NCI-H2171 treated with DMSO at 0.1 percent for 48 hours (cell line): Measurements from ENCODE around the gene KREMEN1.
A peak's percentile ranks its signal among the peaks of the same experiment; 100 is the strongest.
"Not testable (repeated sequence)": the region's sequence is repeated elsewhere in the genome, so short reads cannot be mapped to it uniquely, and the experiment has no call there.

Experiments
- DNase-seq: peaks from one replicate; lab custom pipeline; 2025; lab: John Stamatoyannopoulos, UW

Gene KREMEN1

GRCh38 chr22:29108137-29108536 lies 35.3 kb downstream of the KREMEN1 start:
- DNase-seq = no peak

- DNase-seq = no peak
Measured at GRCh38 chr22:29109822-29110221, 37.0 kb downstream of the KREMEN1 start.

DNA sequence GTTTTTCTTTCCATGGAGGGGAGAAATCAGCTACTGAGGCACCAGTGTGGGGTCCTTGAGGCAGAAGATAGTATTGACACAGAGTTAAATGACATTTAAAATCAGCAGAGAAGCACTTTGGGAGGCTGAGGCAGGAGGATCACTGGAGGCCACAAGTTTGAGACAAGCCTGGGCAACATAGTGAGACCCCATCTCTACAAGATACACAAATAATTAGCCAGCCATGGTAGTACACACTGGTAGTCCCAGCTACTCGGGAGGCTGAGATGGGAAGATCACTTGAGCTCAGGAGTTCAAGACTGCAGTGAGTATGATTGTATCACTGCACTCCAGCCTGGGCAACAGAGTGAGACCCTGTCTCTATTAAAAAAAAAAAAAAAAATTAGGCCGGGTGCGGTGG lies 38.1 kb downstream of the KREMEN1 start:
- no peak for DNase-seq

GRCh38 chr22:29112121-29112520 lies 39.3 kb downstream of the KREMEN1 start:
- DNase-seq = peak; percentile 25

GRCh38 chr22:29112681-29113080 lies 39.8 kb downstream of the KREMEN1 start:
- DNase-seq = no peak

GRCh38 chr22:29113319-29113718 lies 40.5 kb downstream of the KREMEN1 start:
- no peak for DNase-seq

DNA sequence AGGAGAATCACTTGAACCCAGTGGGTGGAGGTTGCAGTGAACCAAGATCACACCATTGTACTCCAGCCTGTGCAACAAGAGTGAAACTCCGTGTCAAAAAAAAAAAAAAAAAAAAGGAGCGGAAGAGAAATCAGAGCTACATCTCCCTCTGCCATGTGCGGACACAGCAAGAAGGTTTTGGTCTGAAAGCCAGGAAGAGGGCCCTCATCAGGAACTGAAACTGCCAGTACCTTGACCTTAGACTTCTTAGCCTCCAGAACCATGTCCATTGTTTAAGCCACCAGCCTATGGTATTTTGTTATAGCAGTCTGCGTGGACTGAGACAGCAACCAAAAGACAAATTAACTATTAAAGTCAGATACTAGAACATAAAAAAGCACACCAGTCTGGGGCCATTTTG lies 41.6 kb downstream of the KREMEN1 start:
- DNase-seq = no peak

DNA sequence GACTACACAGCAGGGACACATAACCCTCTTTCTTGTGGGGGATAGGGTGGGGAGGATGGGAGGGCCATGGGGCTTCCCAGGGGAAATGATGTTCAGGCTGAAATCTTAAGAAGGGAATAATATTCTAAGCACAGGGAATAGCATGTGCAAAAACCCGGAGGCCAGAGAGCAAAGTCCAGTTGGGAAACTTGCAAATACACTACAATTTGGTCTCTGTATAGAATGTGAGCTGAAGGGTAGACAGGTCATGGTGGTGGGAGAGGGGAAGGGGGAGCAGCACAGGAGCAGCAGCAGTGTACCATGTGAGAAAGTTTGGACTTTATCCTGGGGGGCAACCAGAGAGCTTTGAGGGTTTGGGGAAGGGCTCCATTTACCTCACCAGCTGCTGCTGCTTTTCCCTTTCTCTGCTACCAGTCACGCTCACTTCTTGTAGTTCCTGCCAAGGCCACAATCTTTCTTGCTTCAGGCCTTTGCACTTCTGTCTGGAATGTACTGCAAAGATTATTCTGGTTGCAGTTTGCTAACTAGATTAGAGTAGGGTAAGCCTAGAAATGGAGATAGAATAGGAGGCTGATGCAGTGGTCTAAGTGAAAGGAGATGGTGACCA lies 43.0 kb downstream of the KREMEN1 start:
- DNase-seq = peak; percentile 48

GRCh38 chr22:29116397-29117123 lies 43.7 kb downstream of the KREMEN1 start:
- no peak for DNase-seq

- DNase-seq = no peak
Measured at GRCh38 chr22:29117799-29118477, 45.1 kb downstream of the KREMEN1 start.

DNA sequence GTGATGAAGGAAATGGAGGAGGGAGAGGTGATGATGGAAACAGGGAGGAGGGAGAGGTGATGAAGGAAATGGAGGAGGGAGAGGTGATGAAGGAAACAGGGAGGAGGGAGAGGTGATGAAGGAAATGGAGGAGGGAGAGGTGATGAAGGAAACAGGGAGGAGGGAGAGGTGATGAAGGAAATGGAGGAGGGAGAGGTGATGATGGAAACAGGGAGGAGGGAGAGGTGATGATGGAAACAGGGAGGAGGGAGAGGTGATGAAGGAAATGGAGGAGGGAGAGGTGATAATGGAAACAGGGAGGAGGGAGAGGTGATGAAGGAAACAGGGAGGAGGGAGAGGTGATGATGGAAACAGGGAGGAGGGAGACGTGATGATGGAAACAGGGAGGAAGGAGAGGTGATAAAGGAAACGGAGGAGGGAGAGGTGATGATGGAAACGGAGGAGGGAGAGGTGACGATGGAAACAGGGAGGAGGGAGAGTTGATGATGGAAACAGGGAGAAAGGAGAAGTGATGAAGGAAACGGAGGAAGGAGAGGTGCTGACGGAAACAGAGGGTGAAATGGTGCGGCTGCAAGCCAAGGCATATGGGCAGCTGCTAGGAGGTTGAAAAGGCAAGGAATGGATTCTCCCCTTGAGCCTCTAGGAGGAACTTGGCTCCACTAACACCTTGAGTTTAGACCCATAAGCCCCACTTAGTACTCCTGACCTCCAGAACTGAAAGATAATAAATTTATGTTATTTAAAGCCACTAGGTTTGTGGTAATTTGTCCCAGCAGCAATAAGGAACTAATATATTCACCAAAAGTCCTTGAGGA lies 47.5 kb downstream of the KREMEN1 start:
- not testable (repeated sequence) for DNase-seq

- no peak for DNase-seq
Measured at GRCh38 chr22:29121124-29121523, 48.3 kb downstream of the KREMEN1 start.

GRCh38 chr22:29122041-29122440 lies 49.2 kb downstream of the KREMEN1 start:
- DNase-seq = no peak

- no peak for DNase-seq
Measured at GRCh38 chr22:29124777-29125442, 52.1 kb downstream of the KREMEN1 start.

DNA sequence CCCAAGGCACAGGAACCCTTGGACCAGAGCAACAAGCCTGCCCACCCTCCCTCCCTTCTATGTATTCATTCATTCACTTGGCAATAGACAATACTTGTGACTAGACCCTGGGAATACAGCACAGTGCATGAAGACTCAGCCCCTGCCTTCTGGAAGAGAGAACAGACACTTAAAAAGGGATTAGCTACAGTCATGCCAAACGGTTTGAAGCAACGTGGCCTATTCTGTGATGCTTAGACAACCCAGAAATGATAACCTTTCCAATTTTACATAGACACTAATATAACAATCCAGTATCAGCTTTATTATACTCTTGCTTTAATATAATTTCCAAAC lies 52.6 kb downstream of the KREMEN1 start:
- DNase-seq = no peak

- DNase-seq = no peak
Measured at GRCh38 chr22:29125844-29126243, 53.0 kb downstream of the KREMEN1 start.

GRCh38 chr22:29126670-29127395 lies 54.0 kb downstream of the KREMEN1 start:
- DNase-seq = no peak

GRCh38 chr22:29128891-29129807 lies 56.3 kb downstream of the KREMEN1 start:
- peak; percentile 49 for DNase-seq

DNA sequence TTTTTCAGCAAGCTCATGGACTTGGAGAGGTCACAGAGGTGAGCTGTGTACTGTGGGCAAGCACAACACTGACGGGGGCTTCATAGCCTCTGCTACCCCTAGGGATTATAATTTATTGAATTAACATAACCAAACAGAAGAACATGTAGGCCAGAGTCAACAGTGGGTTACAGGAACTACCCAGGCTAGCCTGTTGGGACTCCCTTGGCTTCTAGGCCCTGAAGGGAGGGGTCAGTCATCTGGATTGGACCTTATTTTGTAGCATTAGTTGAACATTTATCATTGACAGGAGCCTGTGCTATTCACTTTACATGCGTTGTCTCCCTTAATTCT lies 56.9 kb downstream of the KREMEN1 start:
- no peak for DNase-seq

DNA sequence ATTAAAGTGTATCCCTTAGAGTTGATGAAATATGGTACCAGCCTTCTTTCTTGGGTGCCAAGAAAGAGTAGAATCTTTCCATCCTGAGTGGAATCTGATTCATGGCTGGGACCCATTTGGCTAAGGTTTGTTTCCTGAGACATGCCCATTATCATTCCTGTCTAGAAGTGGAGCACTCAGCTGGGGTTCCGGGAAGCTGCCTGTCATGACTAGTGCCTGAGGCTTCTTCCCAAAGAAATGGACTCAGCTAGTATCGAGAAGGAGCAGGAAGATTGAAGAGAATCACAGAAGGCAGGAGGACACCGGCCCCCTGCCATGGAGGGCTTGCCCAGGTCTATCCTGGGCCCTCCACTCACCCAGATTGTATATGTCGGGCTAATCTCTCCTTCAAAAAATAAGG lies 57.6 kb downstream of the KREMEN1 start:
- no peak for DNase-seq
